Skeletal muscle tissue (tissue), 4 donors: ENCODE measurements around the gene YAP1. TPM values are rescaled to one million over a fixed set of nuclear protein-coding genes. Genes with fewer than 3 reads are reported as not detected.
"Not testable (repeated sequence)": the region's sequence is repeated elsewhere in the genome, so short reads cannot be mapped to it uniquely, and the experiment has no call there.

Source experiments
- H3K27ac ChIP-seq: one replicate; pipeline ENCODE4 v1.7.0; 2013; ENCODE audit warnings: mild to moderate bottlenecking, low read depth, low read length, inconsistent platforms
- H3K27me3 ChIP-seq, 3 donors: one replicate each; pipeline ENCODE4 v1.7.0; 2013; ENCODE audit warnings: low read length in 3 of 3; ENCODE audit not compliant: control insufficient read depth in 3 of 3, insufficient read depth in 3 of 3
- H3K36me3 ChIP-seq, 3 donors: one replicate each; pipeline ENCODE4 v1.7.0; 2013; ENCODE audit warnings: low read length in 3 of 3; ENCODE audit not compliant: control insufficient read depth in 3 of 3, insufficient read depth in 3 of 3
- H3K4me1 ChIP-seq, 3 donors: one replicate each; pipeline ENCODE4 v1.7.0; 2013; ENCODE audit warnings: low read length in 3 of 3, mild to moderate bottlenecking in 3 of 3; ENCODE audit not compliant: control insufficient read depth in 3 of 3, insufficient read depth in 3 of 3
- H3K4me3 ChIP-seq, 3 donors: one replicate each; pipeline ENCODE4 v1.7.0; 2013; ENCODE audit warnings: low read length in 3 of 3
- H3K9ac ChIP-seq, 3 donors: one replicate each; pipeline ENCODE4 v1.7.0; 2013; ENCODE audit warnings: low read length in 3 of 3, mild to moderate bottlenecking in 3 of 3, moderate library complexity in 2 of 3, low read depth in 1 of 3
- H3K9me3 ChIP-seq, 3 donors: one replicate each; pipeline ENCODE4 v1.7.0; 2013; ENCODE audit warnings: low read length in 3 of 3; ENCODE audit not compliant: control insufficient read depth in 3 of 3
- total RNA-seq: library from RNA; depleted of rRNA; stranded (reverse); fragments of >200 nt; gene quantifications from one replicate; pipeline ENCODE4 v1.2.3, GENCODE V29; 2014
- donor health status: Osteomylitis.

Gene YAP1
- total RNA-seq, 1 donor from 2014 or later = 49.6 TPM

DNA sequence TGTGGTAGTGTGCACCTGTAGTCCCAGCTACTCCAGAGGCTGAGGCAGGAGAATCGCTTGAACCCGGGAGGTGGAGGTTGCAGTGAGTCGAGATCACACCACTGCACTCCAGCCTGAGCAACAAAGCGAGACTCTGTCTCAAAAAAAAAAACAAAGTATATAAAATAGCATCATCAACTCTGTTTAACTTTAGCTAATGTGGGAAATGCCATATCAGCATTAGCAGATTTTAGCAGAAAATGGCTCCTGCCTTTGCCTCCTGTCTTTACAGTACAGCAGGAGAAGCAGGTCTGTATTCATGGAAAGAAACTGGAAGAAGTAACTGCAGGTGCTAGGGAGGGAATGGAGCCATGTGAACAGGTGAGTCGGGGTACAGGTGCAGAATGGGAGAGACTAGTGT is 154.5 kb downstream of the YAP1 start:
- H3K4me1 ChIP-seq = peaks cover 8 to 12% (median 10%) of the 10 kb centered on the region in 3 donors
- H3K27me3 ChIP-seq, H3K36me3 ChIP-seq, H3K27ac ChIP-seq, H3K9me3 ChIP-seq, H3K4me3 ChIP-seq, H3K9ac ChIP-seq: not testable (repeated sequence)

DNA sequence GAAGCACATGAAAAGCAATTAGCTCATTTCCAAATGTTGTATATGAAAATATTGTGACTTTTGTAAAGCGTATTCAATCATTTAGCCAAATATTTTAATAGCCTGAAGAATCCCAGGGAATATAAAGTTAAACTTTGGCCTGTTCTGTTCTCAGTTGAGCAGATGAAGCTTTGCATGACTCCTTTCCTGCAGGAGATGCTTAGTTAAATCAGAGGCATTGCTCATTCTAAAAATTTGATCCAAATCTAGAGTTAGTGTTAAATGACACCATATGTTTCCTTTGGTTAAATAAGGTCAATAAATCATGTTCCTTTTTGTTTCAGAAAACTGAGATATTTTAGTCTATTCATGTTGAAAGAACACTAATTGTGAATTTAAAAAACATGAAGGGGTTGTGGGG is 155.9 kb downstream of the YAP1 start:
- H3K27me3 ChIP-seq = no peaks in the 10 kb centered on the region
- H3K9me3 ChIP-seq = no peaks in the 10 kb centered on the region
- H3K27ac ChIP-seq = no peak overlapping the region
- no peaks in the 10 kb centered on the region for H3K36me3 ChIP-seq
- H3K4me3 ChIP-seq = no peak overlapping the region
- H3K4me1 ChIP-seq = peaks cover 8 to 12% (median 10%) of the 10 kb centered on the region in 3 donors
- H3K9ac ChIP-seq = no peak overlapping the region

DNA sequence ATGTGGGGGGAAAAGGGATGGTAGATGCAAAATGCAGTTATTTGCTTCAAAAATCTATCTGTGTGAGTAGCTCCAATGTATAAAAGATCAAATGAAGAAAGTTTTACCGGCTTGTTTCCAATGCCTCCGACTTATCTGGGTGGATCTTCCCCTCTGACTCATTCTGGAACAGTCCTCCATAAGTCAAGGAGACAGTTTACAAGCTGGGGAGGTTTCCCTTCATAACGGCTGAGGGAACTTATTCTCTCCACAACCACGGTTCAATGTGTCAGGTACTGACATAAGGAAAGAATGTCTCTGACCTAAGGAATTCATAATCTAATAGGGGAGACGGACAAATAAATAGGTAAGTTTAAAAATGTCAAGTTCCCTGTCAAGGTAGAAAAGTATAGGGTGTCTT is 157.4 kb downstream of the YAP1 start:
- H3K9me3 ChIP-seq = no peaks in the 10 kb centered on the region
- no peak overlapping the region for H3K9ac ChIP-seq
- peaks cover 8 to 12% (median 10%) of the 10 kb centered on the region in 3 donors for H3K4me1 ChIP-seq
- H3K36me3 ChIP-seq = no peaks in the 10 kb centered on the region
- peak overlapping the region; percentile 32 for H3K27ac ChIP-seq
- no peaks in the 10 kb centered on the region for H3K27me3 ChIP-seq
- H3K4me3 ChIP-seq = peak overlapping the region in 1 of 3 donors; percentile 88

DNA sequence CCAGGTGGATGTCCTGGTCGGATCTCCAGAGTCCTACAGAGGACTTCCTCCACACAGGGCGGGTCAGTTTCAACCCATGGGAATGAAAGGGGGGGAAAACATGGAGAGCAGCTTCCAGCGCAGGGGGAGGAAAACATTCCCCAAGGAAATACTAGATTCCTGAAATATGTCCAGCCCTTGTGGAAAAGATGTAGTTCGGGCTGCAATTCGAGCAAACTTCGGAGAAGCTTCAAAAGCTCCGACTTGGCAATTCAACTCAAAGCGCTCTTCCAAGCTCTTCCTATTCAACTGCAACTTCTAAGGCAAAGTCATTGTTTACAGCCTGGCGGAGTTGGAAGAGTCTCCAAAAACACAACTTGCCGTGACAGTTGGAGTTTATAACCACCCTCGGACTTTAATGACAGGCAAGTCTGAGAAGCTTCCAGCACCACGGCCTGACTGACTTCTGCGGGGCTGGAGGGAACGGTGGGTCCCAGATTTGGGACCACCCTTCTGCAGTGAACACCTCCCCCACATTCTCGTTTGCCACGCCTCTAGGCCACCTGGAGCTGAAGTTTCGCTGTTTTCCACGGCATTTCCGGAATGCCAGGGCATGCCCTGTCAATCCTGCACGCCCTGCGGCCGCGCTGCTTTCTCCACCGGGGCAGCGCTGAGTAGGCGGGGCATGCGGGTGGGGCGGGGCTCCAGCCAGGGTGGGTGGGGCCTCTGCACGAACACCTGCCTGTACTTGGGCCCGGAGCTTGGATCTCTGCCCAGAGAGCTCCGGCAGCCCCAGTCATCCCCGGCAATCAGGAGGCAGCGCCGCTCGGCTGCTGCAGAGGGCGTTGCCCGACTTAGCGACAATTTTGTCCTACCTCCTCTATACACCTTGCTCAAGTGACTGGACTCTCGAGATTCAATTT is 158.1 kb downstream of the YAP1 start:
- Histone ChIP-seq H3K36me3 (no peaks in the 10 kb centered on the region), H3K9ac (peak overlapping the region in 2 of 3 donors; percentile 71 to 77), H3K4me1 (peaks cover 8 to 12% (median 10%) of the 10 kb centered on the region in 3 donors), H3K27ac (peak overlapping the region; percentile 32), H3K4me3 (peak overlapping the region; percentile 80 to 88 (median 84)), H3K9me3 (no peaks in the 10 kb centered on the region), H3K27me3 (no peaks in the 10 kb centered on the region)

DNA sequence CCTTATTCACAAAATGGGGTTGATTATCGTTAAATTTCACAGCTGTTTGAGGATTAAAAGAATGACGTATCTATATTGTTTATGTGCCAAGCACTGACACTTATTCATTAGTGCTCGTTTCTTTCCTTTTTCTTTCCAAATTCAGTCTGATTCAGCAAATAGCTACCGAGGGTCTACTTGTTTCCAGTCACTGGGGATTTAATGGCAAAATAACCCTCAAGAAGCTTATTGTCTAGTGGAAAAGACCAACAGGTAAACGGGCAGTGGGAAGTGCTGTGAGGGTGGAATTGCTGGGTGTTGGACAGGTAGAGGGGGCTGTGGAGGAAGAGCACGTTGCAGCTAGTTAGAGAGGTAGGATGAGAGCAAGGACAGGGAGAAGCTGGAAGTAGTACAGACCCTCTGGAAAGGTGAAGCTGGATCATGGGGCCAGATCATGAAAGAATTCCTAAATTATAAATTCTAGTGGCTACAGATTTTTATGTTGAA is 158.8 kb downstream of the YAP1 start:
- Histone ChIP-seq H3K4me1 (peaks cover 8 to 12% (median 10%) of the 10 kb centered on the region in 3 donors), H3K36me3 (no peaks in the 10 kb centered on the region), H3K9me3 (no peaks in the 10 kb centered on the region), H3K27me3 (no peaks in the 10 kb centered on the region), H3K4me3 (peak overlapping the region; percentile 71 to 84 (median 80)), H3K9ac (peak overlapping the region in 2 of 3 donors; percentile 34 to 36), H3K27ac (no peak overlapping the region)

DNA sequence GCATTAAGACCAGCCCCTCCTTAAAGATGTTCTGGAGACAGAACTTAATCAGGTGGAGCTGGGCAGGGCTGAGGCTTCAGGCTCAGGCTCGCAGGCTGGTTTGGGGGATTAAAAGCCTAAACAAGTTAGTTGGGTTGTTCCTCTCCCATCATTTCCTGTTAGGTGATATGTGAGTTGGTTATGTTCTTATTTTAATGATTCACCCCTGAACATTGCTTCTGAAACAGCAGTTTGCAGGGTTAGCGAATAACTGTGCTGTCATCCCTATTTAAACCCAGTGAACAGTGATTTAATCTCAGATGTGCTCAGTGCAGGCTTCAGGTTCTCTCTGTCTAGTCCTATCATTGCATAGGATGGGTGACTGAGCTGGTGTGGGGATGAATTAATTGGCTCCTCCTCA is 159.7 kb downstream of the YAP1 start:
- Histone ChIP-seq H3K4me1 (peaks cover 8 to 12% (median 10%) of the 10 kb centered on the region in 3 donors), H3K27ac (no peak overlapping the region), H3K9ac (no peak overlapping the region), H3K9me3 (no peaks in the 10 kb centered on the region), H3K4me3 (no peak overlapping the region), H3K36me3 (no peaks in the 10 kb centered on the region), H3K27me3 (no peaks in the 10 kb centered on the region)

DNA sequence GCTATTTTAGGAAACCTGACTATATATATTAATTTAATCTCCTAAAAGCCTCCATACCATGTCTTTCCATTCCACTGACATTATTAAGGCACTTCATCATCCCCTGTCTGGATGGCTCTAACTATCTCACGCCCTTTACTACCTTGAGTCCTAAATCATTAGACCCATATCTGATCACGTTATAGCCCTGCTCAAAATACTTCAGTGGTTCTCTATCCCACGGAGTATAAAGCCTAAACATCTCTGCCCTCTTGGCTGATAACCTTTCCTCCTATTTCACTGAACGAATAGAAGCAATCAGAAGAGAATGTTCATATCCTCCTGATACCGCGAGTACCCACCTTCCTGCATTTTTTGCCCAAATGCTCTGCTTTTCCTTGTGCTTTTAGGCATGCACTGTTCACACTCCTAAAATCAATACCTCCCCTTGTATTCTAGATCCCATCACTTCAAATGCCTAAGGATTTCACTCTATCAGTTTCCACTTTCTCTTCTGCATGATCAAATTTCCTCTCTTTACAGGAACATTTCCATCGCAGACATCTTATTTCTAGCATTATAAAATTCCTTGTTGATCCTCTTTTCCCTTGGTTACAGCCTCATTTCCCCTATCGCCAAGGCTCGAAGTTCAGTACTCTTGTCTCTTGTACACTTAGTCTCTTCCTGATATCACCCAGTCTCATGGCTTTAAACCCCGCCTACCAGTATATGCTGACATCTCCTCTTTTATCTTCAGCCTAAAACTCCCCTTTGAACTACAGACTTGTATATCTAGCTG is 162.0 kb downstream of the YAP1 start:
- no peaks in the 10 kb centered on the region for H3K27me3 ChIP-seq
- H3K4me3 ChIP-seq = no peak overlapping the region
- H3K4me1 ChIP-seq = peaks cover 8 to 12% (median 10%) of the 10 kb centered on the region in 3 donors
- H3K9ac ChIP-seq = no peak overlapping the region
- H3K9me3 ChIP-seq = no peaks in the 10 kb centered on the region
- H3K27ac ChIP-seq = no peak overlapping the region
- no peaks in the 10 kb centered on the region for H3K36me3 ChIP-seq

DNA sequence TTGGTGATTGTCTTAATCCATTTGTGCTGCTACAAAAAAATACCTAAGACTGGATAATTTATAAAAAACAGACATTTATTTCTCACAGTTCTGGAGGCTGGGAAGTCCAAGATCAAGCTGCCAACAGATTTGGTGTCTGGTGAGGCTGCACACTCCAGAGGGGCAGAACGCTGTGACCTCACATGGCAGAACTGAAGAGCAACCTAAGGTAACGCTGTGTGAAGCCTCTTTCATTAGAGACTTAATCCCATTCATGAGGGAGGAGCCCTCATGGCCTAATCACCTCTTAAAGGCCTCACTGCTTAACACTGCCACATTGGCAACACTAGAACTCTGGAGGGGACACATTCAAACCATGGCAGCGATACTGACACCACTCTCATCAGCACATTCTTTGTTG is 164.4 kb downstream of the YAP1 start:
- Histone ChIP-seq H3K27me3 (no peaks in the 10 kb centered on the region), H3K36me3 (no peaks in the 10 kb centered on the region), H3K4me1 (peaks cover 0 to 6% (median 0%) of the 10 kb centered on the region in 3 donors), H3K9ac (no peak overlapping the region), H3K27ac (no peak overlapping the region), H3K4me3 (no peak overlapping the region), H3K9me3 (no peaks in the 10 kb centered on the region)

DNA sequence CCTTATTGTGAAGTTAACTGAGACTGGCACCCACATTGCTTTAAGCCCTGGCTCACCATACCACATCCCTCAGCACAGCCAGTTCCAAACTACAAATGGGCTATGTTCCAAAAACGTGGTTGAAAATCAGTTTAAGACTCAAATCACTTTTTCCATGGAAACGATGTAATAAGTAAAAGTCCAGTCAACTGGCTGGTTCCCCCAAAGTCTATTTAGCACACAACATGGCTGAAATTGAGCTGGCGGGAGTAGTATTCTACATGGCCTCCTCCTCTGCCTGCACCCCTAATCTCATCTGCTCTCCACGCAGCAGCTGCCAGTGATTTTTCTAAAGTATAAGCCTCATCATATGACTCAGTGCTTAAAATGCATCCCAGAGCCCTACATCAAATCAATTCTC is 166.1 kb downstream of the YAP1 start:
- no peak overlapping the region for H3K4me3 ChIP-seq
- H3K9ac ChIP-seq = no peak overlapping the region
- no peak overlapping the region for H3K27ac ChIP-seq

DNA sequence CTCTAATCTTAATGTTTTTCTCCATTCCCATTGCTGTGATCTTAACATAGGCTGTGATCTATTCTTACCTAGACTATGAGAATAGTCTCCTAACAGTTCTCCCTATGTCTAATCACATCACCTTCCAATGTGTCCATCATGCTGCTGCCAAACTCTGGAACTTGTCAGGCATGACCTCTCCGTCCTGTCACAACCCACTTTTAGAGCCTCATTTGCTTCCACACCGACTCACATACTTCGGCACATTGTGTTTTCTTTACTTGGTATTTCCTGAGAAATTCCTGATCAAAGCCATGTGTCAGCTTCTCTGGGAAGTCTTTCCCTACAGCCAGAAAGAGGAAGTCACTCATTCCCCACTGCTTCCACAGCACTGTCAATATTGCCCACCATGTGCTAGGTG is 166.5 kb downstream of the YAP1 start:
- Histone ChIP-seq H3K4me1 (peaks cover 0 to 12% (median 0%) of the 10 kb centered on the region in 3 donors), H3K27me3 (no peaks in the 10 kb centered on the region), H3K36me3 (no peaks in the 10 kb centered on the region), H3K9ac (no peak overlapping the region), H3K27ac (no peak overlapping the region), H3K4me3 (no peak overlapping the region), H3K9me3 (no peaks in the 10 kb centered on the region)

More for the DNA sequence above, 166.1 kb downstream of the YAP1 start:
- Histone ChIP-seq H3K27me3 (no peaks in the 10 kb centered on the region), H3K36me3 (no peaks in the 10 kb centered on the region), H3K9me3 (no peaks in the 10 kb centered on the region), H3K4me1 (peaks cover 0 to 12% (median 0%) of the 10 kb centered on the region in 3 donors)
